C4-2B (cell line): ENCODE measurements around the gene LRRC15.

ENCODE experiments used
- ZFX ChIP-seq: fragments of 450-650 bp; IDR thresholded peaks from 2 replicates; pipeline ENCODE4 v1.6.1; 2017
- TF ChIP-seq, protein P1 (sequence below): fragments of 450-650 bp; conservative IDR thresholded peaks from 2 replicates; pipeline ENCODE4 v1.5.1; 2017; ENCODE audit warnings: mild to moderate bottlenecking

DNA sequence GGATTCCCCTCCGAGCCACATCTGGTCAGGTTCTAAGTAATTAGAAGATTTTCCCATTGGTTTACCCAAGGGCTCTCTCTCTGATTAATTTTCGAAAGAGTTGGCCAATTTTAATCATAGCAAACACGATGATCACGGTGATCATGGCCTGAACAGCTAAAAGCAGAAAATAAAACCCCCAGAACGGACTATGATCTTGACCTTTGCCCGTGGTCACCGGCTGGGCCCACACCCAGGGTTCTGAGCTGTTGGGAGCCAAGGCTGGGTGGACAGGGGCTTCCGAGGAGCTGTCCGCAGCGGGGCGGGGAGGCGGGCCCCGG, 27.0 kb upstream of the LRRC15 start:
- TF ChIP-seq, protein P1, sequence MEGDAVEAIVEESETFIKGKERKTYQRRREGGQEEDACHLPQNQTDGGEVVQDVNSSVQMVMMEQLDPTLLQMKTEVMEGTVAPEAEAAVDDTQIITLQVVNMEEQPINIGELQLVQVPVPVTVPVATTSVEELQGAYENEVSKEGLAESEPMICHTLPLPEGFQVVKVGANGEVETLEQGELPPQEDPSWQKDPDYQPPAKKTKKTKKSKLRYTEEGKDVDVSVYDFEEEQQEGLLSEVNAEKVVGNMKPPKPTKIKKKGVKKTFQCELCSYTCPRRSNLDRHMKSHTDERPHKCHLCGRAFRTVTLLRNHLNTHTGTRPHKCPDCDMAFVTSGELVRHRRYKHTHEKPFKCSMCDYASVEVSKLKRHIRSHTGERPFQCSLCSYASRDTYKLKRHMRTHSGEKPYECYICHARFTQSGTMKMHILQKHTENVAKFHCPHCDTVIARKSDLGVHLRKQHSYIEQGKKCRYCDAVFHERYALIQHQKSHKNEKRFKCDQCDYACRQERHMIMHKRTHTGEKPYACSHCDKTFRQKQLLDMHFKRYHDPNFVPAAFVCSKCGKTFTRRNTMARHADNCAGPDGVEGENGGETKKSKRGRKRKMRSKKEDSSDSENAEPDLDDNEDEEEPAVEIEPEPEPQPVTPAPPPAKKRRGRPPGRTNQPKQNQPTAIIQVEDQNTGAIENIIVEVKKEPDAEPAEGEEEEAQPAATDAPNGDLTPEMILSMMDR: no peak
- no peak for TF ChIP-seq ZFX
